LoVo (cell line): ENCODE data around the gene ARFRP1.
"Not testable (repeated sequence)": the region's sequence is repeated elsewhere in the genome, so short reads cannot be mapped to it uniquely, and the experiment has no call there.

ENCODE experiments used
- DNase-seq: peaks from one replicate; pipeline ENCODE4 v3.0.0-alpha.2; 2016; ENCODE audit warnings: low spot score

ARFRP1 gene

DNA sequence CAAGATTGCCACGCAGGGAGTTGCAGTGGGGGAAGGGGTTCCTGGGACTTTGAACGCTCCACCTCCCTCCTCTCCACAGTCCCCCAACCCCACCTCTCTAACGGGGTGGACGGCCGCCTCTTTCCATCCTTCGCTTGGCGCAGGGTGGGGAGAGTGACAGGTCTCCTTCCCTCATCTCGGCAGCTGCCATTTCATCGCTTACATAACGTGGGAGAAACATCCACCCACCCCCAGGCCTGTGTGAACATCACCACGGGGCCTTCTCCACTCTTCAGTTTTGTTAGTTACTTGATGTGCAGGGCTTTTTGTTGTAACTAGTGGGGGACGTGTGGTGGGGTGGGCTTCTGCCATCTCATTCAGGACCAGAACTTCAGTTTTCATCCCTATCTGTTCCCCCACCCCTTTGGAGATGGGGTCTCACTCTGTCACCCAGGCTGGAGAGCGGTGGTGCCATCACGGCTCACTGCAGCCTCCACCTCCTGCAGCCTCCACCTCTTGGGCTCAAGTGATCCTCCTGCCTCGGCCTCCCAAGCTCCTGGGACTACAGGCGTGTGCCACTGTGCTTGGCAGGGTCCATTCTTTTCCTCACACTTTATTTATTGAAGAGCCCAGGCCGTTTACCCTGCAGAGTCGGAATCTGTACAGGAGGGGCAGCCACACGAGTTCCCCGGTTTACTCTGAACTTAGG lies 32.0 kb downstream of the ARFRP1 start:
- DNase-seq: no peak

DNA sequence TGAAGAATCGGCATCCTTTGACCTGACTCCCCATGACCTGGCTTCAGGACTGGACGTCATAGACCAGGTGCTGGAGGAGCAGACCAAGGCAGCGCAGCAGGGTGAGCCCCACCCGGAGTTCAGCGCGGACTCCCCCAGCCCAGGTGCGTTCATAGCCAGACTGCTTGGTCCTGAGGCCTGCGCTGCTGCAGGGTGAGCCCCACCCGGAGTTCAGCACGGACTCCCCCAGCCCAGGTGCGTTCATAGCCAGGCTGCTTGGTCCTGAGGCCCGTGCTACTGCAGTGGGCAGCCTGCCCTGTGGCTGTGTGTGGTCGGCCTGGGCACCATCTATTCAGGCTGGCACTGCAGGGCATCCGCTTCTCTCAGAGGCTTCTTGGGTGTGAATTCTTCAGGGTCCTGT lies 33.8 kb downstream of the ARFRP1 start:
- DNase-seq: no peak

DNA sequence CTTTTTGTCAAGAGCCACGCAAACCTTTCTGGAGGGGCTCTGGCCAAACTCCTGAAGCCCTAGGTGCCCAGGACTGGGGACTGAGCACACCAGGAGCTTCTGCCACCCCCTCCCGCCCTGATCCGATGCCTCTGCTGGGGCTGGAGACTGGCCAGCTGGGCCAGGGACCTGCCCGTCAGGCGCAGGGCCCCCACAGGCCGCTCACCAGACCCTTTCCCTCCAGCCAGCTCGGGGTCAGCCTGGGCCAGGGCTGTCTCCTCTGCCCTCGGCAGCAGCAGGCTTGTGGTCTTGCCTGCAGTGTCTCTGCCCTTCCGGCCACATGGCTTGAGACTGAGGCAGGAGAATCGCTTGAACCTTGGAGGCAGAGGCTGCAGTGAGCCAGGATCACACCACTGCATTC lies 35.1 kb downstream of the ARFRP1 start:
- DNase-seq: no peak

DNA sequence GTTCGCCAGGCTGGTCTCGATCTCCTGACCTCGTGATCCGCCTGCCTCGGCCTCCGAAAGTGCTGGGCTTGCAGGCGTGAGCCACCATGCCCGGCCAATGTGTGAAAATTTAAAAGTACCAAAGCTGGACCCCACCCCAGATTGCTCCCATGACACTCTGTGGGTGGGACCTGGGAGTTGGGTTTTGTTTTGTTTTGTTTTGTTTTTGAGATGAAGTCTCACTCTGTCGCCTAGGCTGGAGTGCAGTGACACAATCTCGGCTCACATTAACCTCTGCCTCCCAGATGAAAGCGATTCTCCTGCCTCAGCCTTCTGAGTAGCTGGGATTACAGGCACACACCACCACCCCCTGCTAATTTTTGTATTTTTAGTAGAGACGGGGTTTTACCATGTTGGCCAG lies 36.1 kb downstream of the ARFRP1 start:
- DNase-seq: not testable (repeated sequence)

DNA sequence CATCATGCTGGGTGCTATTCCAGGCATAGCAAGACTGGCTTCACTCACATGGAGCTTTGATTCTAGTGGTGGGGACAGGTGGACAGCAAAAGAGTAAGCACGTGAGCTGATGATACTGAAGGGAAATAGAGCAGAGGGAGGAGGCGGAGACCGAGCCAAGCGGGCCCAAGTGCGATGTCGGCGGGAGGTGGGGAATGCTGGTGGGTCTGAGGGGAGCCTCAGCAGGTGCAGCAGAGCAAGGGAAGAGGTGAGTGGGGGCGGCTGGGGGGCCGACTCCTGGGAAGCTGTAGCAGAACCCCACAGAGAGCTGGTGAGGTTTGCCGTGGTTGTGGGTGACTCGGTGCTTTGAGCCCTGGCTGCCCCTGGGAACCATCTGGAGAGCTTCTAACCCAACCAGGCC lies 39.4 kb downstream of the ARFRP1 start:
- DNase-seq: no peak

DNA sequence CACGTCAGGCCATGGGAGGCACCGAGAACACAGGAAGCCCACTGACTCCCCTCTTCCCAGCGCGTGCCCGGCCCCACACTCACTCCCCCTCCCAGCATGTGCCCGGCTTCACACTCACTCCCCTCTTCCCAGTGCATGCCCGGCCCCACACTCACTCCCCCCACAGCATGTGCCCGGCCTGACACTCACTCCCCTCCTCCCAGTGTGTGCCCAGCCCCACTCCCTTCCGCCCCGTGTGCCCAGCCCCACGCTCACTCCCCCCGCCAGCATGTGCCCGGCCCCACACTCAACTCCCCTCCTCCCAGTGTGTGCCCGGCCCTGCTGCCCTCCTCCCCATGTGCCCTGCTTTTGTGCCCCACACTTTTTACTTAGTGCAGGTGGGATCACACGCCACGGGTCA lies 39.9 kb downstream of the ARFRP1 start:
- DNase-seq: no peak

DNA sequence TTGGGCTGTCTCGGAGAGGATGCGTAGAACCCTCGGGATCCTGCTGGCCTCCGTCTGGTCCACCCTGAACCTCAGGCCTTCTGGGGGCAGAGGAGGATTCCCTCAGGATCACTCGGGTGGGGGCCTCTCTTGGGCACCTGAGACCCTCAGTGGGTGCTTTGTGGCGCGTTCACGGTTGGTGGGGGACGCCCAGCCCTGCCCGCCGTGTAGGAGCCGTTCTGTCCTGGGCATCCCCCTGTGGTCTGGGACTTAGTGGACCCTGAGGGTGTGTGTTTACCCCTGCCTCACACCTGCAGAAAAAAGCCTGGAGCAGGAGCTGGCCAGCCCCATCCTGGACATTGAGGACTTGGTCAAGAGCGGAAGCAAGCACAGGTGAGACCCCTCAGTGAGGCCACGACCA lies 42.1 kb downstream of the ARFRP1 start:
- DNase-seq: no peak

DNA sequence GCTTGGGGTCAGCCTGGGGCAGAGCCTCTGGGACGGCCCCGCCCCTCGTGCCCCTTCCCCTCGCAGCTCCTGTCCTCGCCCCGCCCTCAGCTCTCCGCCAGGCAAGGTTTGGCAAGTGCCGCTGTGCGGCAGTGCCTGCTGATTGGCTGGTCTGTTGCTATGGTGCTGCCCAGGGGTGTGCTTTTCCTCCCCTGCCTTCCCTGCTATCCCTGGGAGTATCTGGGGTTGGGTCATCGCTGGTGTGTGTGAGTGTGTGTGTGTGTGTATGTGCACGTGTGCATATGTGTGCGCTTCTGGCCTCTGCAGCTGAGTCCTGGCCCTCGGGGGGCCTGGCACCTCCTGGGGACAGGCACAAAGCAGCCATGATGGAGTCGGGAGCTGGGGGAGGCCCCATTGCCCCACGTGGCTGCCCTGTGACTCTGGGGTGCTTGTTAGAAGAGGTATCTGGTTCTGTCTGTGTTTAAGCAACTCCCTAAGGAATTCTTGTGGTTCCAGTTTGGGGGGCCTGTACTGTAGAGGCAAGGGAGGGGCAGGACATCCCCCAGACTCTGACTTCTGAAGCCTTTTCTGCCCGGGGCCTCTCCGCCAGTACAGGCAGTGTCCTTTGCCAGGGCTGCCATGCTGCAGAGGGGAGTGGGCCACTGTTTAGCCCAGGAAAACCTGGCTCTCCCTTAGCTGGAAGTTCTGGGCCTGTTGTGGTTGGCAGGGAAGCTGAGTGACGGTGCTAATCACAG lies 42.7 kb downstream of the ARFRP1 start:
- DNase-seq: no peak

DNA sequence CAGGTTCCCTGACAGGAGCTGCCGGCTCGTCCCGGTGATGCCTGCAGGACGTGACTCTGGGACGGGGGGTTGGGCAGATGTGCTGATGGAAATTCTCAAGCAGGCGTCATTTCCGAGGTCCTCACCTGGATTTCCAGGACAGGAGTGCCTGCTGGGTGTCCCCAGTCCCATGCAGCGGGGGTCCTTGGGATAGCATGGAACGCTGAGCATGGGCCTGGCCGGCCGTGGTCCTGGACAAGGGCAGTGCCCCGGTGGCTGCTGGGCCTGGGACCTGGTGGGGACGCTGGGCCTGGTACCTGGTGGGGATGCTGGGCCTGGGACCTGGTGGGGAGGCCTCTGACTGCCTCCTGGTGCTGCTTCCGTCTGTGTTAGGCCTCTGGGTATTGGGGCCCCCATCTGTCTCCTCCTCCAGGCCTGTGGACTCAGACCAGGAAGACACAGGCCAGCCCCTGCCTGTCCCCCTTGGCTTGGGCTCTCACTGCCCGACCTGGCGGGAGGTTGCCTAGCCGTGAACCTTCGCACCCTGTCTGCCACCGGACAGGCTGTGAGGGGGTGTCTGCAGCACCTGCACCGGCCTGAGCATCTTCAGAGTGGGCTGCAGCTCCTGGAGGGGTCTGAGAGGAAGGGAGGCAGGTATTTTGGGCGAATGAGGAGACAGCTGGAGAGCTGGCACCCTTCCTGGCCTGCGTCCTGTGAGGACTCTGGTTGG lies 43.5 kb downstream of the ARFRP1 start:
- DNase-seq: no peak

DNA sequence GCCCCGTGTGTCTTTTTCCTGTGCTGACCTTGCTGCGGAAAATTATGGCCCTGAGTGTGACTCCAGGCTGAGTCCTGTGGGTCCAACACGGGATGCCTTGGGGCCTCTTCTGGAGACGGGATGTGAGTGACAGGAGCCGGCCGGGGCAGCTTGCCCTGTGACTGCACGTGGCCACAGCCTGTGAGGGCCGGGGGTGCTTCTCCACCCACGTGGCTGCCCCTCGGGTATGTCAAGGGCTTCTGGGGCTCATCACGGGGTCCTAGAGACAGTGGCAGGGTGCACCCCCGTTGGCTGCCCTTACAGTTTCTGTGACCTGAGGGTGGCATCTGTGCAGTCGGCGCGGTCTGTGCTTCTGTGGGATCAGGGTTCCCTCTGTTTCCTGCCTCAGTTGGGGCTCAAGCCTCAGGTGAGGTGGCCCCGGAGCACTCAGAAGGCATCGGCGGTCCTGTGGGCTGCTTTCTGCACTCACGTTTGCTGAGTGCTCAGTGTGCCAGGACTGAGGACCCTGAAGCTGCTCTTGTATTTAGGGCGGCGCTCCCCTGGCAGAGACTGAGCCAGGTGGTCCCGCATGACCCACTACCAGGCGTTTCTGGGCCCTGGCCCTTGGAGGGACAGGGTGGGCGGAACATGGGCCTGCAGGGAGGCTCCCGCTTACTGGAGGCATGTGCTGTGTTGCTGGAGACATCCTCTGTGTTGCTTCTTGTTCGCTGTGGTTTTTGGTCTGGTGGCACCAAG lies 44.3 kb downstream of the ARFRP1 start:
- no peak for DNase-seq

DNA sequence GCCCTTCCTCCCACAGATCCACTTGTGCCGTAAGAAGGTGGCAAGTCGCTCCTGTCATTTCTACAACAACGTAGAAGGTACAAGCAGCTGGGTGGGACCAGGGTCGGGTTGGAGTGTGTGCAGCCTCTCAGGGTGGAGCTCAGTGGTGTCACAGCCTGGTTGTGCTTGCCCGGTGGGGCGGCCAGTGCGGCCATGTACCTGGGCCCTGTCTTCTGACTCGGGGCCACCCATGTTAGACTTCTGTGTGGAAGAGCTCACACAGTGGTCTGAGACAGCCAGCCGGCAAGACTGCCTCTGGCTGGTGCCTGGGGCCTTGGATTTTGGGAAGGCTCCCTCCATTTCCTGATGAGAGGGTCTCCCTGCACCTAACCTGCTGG lies 45.0 kb downstream of the ARFRP1 start:
- DNase-seq: no peak

DNA sequence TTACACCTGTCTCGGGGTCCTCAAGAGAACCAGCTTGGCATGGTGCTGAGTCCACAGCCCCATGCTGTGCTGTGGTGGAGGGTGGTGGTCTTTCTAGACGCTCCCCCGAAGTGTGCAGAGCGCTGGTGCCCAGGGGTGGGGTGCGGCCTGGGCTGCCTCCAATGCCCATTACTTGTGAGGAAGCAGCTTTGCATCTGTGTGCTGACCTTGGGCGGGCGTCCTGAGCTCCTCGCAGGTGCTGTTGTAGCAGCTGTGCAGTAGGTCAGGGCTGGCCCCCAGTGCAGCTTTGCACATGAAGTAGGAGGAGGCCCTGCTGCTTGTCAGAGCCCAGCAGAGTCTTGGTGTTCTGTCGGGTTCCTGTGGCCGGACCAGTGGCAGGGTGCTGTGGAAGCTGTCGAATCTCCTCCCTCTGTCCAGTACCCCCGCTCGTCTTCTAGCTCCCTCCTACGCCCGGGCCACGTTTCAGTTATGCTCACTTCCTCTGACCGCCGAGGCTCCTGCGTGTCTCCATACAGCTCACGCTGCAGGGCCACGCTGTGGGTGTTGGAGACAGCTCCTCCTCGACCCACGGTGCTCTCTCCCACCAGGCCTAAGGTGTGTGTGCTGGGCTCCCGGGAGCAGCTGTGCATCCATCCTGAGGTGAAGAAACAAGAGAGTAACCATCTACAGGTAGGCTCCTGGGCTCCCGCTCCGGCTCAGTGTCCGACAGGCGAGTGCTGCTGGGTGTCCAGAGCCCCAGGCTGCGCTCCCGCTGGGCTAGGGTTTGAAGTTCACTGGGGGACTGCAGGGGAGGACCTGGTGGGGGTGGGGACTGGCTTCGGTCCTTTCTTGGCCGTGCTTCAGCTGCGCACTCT lies 45.6 kb downstream of the ARFRP1 start:
- no peak for DNase-seq

DNA sequence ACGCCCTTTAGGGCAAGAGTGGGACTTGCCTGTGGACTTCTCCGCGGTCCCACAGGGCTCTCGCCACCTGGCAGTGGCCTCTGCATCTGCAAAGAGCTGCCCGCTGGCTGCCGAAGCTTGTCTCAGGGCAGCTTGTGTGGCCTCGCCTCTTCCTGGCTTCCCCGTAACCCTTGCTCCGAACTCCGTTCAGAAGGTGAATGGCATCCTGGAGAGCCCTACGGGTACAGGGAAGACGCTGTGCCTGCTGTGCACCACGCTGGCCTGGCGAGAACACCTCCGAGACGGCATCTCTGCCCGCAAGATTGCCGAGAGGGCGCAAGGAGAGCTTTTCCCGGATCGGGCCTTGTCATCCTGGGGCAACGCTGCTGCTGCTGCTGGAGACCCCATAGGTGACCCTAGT lies 46.7 kb downstream of the ARFRP1 start:
- DNase-seq: no peak

DNA sequence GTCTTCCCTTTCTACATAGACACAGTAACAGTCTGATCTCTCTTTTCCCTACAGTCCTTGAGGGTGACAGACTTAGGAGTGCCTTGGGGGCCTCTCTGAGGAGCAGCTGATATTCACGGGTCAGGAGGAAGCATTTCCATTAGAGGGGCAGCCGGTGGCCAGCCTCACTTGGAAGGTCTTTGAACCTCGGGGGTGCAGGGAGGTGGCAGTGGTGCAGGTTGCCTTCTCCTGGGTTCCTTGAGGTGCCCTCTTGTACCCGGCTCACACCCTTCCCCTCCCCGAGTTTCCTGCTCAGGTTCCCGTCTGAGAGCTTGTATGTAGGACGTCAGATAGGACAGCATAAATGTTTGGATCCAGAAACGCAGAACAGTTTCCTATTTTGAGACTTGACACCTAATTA lies 47.2 kb downstream of the ARFRP1 start:
- no peak for DNase-seq

DNA sequence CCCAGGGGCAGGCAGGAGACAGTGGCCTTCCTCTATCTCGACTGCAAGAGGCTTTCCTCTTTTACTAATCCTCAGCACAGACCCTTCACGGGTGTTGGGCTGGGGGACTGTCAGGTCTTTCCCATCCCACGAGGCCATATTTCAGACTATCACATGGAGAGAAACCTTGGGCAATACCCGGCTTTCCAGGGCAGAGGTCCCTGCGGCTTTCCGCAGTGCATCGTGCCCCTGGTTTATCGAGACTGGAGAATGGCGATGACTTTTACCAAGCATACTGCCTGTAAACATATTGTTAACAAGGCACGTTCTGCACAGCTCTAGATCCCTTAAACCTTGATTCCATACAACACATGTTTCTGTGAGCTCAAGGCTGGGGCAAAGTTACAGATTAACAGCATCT lies 47.6 kb downstream of the ARFRP1 start:
- not testable (repeated sequence) for DNase-seq

DNA sequence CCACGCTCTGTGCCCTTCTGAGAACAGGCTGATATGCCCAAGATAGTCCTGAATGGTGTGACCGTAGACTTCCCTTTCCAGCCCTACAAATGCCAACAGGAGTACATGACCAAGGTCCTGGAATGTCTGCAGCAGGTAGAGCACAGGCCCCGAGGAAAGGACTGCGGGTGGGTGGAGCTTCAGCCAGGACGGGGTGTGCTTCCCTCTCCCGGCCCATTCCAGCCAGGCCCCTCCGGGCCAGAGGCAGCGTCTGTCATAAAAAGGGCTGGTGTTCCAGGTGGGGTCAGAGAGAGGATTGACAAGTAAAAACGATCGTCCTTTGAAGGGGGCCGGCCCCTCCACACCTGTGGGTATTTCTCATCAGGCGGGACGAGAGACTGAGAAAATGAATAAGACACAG lies 48.4 kb downstream of the ARFRP1 start:
- no peak for DNase-seq

DNA sequence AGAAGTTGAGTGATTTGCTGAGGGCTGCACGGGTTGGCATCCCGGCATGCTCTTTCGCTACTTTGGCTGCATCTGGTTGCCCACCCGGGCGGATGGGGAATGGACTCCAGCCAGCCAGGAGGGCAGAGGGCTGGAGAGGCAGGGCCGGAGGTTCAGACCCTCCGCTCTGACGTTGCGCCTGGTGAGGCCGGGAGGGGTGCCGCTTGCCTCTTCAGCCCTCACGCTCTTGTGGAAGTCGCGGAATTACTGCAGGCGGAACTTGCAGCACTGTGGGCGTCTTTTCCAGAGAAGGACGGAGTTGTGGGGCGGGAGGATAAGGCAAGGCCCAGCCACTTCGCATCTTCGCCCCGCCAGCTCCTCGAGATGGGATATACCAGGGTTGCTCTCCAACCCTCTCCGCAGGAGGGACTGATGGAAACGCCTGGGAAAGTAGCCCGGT lies 49.0 kb downstream of the ARFRP1 start:
- no peak for DNase-seq

DNA sequence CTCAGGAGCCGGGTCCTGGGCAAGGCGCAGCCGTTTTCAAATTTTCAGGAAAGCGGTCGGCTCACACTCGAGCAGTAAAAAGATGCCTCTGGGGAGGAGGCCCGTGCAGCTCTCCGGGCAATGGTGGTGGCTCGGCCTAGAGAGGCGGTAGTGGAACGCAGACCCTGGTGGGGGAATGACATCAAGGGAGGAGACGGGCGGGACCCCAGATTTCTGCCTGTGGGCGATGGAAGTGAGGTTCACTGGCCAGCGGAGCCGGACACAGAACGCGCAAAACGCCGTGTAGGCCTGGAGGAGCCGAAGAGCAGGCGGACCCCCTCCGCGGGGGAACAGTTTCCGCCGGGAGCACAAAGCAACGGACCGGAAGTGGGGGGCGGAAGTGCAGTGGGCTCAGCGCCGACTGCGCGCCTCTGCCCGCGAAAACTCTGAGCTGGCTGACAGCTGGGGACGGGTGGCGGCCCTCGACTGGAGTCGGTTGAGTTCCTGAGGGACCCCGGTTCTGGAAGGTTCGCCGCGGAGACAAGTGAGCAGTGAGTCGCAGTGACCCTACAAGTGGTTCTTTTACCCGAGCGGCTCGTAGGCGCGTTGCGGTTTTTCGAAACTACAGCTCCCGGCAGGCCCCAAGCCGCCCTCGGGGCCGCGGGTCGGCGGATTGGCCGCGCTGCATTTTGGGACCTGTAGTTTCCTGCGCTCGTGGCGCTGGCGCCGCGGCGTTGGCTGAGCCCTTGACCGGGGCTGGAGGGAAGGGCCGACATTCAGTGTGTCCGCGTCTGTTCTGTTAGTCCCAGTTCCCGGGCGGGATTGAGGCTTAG lies 49.6 kb downstream of the ARFRP1 start, which contains the start of gene RTEL1:
Gene RTEL1, plus strand, starts transcription at position 376 of the 812 bp plus-strand sequence. CDS start 1,091 bp downstream, outside the sequence.
- peak; percentile 89 for DNase-seq

DNA sequence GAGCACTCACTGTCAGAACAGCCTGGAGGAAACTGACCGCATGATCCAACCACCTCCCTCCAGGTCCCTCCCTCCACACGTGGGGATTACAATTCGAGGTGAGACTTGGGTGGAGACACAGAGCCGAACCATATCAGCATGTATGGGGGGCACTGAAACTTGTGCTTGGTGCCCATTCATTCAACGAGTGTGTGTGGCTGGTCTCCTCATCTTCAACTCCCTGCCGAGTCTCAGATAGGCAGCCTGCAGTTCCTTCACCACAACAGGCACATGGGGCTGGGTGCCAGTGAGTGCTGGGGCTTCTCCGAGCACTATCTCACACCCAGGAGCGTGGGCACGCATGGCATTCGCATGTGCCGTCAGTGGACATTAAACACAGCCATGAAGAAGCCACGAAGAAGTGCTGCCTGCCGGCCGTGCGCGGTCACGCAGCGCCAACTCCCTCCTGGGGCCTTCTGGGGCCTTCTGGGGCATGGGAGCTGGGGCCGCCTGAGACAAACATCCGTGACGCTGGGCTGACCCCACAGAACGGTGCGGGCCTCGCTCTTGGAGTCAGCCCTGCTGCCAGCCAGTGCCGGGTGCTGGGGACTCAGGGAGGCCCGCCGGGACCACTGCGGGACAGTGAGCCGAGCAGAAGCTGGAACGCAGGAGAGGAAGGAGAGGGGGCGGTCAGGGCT lies 50.4 kb downstream of the ARFRP1 start:
- no peak for DNase-seq

DNA sequence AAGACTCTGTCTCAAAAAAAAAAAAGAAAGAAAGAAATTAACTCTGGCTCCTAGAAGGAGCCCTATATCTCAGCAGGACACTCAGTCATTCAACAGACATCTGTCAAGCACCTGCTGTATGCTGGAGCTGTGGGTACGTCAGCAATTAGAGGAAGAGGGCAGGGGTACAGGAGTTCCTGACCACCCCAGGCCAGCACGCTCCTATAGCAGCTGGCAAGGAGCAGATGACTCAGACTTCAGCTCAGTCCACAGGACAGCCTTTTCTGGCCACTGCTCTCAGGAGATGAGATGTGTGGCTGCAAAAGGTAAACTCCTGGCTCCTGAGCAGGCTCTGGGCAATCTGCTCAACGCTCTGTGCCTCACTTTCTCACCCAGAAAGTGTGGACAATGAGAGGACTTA lies 51.3 kb downstream of the ARFRP1 start:
- DNase-seq: no peak
